Measurements from ENCODE around the gene FOXA1.

The FOXA1 gene

DNA sequence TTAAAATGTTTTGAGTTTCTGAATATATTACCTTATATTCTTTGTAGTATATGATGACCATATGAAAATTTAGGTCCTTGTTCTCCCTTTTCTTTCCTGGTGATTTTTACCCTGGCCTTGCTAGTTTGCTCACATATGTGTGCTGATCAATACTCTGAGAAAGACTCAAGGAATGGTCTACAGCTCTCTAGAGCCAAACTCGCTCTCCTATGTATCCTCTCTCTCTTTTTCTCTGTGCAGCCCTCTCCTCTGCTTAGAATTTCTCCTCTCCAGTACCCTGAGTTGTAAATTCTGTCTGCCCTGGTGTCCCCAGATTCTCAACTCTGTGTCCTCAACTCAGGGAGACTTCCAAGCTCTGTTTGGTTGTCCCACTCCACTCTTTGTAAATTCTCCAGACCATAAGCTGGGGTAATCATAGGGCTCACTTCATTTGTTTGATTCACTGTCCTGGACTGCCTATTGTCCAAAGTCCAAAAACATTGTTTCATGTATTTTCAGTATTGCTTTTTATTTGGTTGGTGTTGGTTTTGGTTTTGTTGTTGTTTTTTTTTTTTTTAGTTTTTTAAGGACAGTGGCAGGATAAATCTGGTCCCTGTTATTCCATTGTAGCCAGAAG, 41.0 kb downstream of the FOXA1 start:
- TF ChIP-seq, protein P1, sequence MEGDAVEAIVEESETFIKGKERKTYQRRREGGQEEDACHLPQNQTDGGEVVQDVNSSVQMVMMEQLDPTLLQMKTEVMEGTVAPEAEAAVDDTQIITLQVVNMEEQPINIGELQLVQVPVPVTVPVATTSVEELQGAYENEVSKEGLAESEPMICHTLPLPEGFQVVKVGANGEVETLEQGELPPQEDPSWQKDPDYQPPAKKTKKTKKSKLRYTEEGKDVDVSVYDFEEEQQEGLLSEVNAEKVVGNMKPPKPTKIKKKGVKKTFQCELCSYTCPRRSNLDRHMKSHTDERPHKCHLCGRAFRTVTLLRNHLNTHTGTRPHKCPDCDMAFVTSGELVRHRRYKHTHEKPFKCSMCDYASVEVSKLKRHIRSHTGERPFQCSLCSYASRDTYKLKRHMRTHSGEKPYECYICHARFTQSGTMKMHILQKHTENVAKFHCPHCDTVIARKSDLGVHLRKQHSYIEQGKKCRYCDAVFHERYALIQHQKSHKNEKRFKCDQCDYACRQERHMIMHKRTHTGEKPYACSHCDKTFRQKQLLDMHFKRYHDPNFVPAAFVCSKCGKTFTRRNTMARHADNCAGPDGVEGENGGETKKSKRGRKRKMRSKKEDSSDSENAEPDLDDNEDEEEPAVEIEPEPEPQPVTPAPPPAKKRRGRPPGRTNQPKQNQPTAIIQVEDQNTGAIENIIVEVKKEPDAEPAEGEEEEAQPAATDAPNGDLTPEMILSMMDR (conservative IDR thresholded peaks at IDR 0.05; ENCODE audit: low read depth, low read length): no peak
- no peak for DNase-seq (ENCODE audit: low read depth)
- H3K4me3 ChIP-seq (ENCODE audit: low read length): no peak overlapping the region

DNA sequence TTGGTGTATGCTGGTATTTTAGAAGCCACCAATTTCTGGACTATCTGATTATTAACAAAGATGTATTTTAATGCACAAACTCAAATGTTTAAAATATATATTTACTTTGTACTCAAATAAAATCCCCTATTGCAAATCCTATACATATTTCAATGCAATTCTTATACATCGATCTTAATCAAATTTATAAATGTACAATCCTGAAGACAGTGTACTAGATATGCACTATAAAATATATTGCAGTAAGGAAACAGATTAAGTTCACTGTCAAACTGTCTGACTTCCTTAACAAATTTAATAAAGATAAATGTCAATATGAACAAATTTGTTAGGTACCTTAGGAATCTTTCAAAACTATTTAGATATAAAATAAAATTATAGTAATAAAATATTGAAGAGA, 43.9 kb downstream of the FOXA1 start:
- TF ChIP-seq, protein P1 (conservative IDR thresholded peaks at IDR 0.05; ENCODE audit: low read depth, low read length): no peak
- no peak overlapping the region for H3K4me3 ChIP-seq (ENCODE audit: low read length)
- DNase-seq (ENCODE audit: low read depth): no peak

DNA sequence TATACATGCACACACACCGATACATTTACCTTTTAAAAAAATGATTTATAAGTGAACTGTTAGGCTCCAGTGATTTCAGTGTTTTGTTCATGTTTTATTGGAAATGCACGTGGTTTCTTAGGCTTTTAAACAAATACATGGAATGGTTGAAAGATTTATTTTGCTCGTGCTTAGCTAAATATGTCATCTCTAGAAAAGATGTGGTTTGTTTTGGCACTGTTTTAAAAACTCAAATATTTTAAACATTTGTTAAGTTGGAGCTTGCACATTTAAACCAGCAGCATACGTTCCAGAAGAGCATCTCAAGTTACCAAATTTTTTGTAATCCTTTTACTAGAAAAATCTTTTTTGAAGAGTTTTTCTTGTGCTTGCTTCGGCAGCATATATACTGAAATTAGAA, 44.5 kb downstream of the FOXA1 start:
- TF ChIP-seq, protein P1 (conservative IDR thresholded peaks at IDR 0.05; ENCODE audit: low read depth, low read length): no peak
- DNase-seq (ENCODE audit: low read depth): no peak
- H3K4me3 ChIP-seq (ENCODE audit: low read length): no peak overlapping the region

DNA sequence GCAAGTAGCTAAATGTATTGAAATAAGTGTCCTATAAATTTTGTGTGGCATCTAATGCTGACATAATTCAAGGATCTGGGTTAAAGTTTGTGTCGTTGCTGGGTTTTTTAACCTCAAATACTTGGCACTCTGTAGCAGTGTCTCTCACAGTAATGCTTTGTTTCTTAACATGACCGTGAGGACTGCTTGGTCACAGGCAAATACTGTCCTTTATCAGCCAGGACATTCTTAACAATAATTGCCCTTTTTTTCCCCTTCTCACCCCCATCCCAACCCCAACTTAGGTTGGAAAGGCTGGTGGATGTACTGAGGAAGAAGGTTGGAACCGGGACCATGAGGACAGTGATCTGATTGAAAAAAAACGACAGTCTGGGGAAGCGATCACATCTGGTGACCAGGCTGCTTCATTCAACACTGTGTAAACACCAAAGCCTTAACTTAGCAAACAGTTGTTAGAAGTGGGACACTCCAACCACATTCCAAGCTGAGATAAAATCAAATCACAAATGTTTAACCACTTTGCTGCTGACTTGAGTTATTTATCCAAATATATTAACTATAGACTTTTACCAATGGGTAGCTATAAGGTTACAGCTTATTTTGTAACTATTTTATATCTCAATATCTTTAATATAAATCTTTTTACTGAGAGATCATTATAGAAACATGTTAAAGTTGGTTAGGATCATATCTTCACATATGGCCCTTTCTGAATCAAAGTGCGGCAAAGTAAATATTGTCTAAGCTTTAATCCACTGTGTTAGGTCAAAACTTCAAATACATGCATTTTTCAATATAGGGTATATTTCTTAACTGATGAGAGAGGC, 48.2 kb downstream of the FOXA1 start:
- DNase-seq (ENCODE audit: low read depth): no peak
- TF ChIP-seq, protein P1 (conservative IDR thresholded peaks at IDR 0.05; ENCODE audit: low read depth, low read length): no peak
- H3K4me3 ChIP-seq (ENCODE audit: low read length): no peak overlapping the region

DNA sequence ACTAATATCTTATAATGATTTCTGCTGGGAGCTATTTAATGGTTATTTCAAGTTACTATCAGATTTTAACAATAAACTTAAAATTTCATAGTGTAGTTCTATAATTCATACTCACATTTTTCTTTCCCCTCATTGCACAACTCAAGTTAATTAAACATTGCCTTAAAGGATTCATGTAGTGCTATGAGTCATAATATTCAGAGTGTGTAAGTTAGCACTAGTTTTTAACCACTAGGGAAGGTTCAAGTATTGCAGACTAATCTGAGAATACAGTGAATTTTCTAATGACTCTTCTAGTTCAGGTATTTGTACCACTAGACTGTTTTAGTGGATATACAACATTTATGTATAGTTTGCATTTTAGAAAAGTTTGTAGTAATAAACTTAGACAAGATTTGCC, 49.9 kb downstream of the FOXA1 start:
- no peak for DNase-seq (ENCODE audit: low read depth)
- H3K4me3 ChIP-seq (ENCODE audit: low read length): no peak overlapping the region
- TF ChIP-seq, protein P1 (conservative IDR thresholded peaks at IDR 0.05; ENCODE audit: low read depth, low read length): no peak

DNA sequence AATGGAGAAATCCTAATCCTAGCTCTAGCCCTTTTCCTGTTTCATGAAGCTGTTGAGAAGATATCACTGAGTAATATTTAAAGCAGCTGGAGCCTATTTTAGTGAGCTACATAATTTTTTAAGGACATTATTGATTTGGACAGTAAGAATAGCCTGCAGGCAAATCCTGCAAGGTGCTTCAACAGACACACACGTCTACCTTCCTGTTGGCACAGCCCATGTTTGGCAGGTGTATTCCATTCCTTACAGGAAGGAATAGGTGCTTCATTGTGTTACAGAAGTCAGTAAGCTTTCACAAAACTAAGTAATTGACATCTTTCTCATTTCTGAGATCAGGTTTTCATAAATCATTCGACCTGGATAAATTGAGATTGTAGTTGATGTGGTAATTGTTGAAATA, 50.6 kb downstream of the FOXA1 start:
- TF ChIP-seq, protein P1 (conservative IDR thresholded peaks at IDR 0.05; ENCODE audit: low read depth, low read length): no peak
- no peak overlapping the region for H3K4me3 ChIP-seq (ENCODE audit: low read length)
- no peak for DNase-seq (ENCODE audit: low read depth)

DNA sequence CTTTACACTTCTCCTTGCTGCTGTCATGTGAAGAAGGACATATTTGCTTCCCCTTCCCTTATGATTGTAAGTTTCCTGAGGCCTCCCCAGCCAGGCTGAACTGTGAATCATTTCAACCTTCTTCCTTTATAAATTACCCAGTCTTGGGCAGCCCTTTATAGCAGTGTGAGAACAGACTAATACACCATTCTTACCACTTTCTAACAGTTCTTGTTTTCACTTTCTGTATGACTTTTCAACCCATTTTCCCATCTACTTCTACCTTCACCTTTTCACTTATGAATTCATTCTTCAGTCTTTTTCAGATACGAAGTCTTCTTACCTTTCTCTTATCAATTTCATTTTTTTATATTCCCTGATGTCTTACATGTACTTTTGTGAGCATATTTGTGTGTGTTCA, 55.1 kb downstream of the FOXA1 start:
- no peak for DNase-seq (ENCODE audit: low read depth)
- H3K4me3 ChIP-seq (ENCODE audit: low read length): no peak overlapping the region
- TF ChIP-seq, protein P1 (conservative IDR thresholded peaks at IDR 0.05; ENCODE audit: low read depth, low read length): no peak
